Gastroesophageal sphincter (tissue), 3 donors: ENCODE results near the gene TGFBR2.

Experiments used
- POLR2A ChIP-seq, 2 donors: fragments of 450-650 bp; IDR thresholded peaks; one replicate each; pipeline ENCODE4 v1.6.1; 2017; ENCODE audit warnings: antibody characterized with exemption in 2 of 2, mild to moderate bottlenecking in 2 of 2, moderate library complexity in 1 of 2
- TF ChIP-seq, protein P1 (sequence below), 4 experiments: fragments of 200-600 bp in 2 of 4; fragments of 450-650 bp in 2 of 4; sonication (generic) in 1 of 4; IDR thresholded peaks; one replicate each; pipeline ENCODE4 v1.5.1; 2017 to 2019; ENCODE audit warnings: antibody characterized with exemption in 4 of 4, mild to moderate bottlenecking in 2 of 4, moderate library complexity in 2 of 4

DNA sequence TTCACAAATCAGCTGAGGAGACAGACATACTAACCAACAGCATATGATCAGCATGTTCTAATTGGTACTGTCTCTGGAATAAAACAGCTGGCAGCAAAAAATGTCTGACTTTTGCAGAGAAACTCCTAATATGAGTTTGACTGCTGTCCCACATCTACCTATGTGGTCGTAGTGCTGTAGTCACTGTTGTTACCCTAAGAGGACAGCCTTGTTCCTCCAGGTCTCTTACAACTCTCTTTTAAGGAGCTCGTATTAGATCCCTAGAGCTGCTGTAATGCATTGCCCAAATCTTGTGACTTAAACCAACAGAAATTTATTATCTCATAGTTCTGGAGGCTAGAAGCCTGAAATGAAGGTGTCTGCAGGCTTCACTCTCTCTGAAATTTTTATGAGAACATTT lies 92.1 kb downstream of the TGFBR2 start:
- no peak for TF ChIP-seq POLR2A (IDR thresholded peaks at IDR 0.05)
- TF ChIP-seq, protein P1, sequence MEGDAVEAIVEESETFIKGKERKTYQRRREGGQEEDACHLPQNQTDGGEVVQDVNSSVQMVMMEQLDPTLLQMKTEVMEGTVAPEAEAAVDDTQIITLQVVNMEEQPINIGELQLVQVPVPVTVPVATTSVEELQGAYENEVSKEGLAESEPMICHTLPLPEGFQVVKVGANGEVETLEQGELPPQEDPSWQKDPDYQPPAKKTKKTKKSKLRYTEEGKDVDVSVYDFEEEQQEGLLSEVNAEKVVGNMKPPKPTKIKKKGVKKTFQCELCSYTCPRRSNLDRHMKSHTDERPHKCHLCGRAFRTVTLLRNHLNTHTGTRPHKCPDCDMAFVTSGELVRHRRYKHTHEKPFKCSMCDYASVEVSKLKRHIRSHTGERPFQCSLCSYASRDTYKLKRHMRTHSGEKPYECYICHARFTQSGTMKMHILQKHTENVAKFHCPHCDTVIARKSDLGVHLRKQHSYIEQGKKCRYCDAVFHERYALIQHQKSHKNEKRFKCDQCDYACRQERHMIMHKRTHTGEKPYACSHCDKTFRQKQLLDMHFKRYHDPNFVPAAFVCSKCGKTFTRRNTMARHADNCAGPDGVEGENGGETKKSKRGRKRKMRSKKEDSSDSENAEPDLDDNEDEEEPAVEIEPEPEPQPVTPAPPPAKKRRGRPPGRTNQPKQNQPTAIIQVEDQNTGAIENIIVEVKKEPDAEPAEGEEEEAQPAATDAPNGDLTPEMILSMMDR (IDR thresholded peaks at IDR 0.05): no peak
